ENCODE data around the gene DCAF4. TPM values are rescaled to one million over a fixed set of nuclear protein-coding genes. Genes with fewer than 3 reads are reported as not detected.

Gene DCAF4
- total RNA-seq, 1 donor = 21.0 TPM

DNA sequence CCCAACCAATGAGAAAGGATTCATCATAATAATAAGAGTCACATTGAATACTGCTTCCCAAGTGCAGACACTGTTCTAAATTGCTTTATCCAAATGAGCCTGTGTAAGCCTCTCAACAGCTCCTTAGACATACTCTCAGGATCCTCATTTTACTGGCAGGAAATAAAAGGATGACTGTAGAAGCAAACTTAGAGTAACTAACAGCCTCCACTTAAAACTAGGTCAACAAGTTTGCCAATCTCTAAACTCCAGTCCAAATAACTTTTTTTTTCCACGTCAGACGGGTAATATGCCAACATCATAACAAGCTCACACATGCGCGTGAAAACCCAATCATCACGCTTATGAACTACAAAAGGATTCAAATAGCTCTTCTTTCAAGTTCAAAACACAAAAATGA lies 17.1 kb upstream of the DCAF4 start:
- H3K27ac ChIP-seq (ENCODE audit: low read depth, low read length) = no peak overlapping the region
- no peak for TF ChIP-seq CTCF (IDR thresholded peaks at IDR 0.05; ENCODE audit: extremely low read depth, low read depth, low read length)
- H3K27me3 ChIP-seq (ENCODE audit: insufficient read depth, low read length) = no peaks in the 10 kb centered on the region
- no peaks in the 10 kb centered on the region for H3K36me3 ChIP-seq (ENCODE audit: insufficient read depth, low read length)
- H4K20me1 ChIP-seq (ENCODE audit: insufficient read depth, low read length) = no peaks in the 10 kb centered on the region
- DNase-seq (ENCODE audit: insufficient read length, low spot score, missing footprints) = no peak
- no peak overlapping the region for H2AFZ ChIP-seq (ENCODE audit: low read length)
- peak overlapping the region; percentile 15 for H3K4me2 ChIP-seq (ENCODE audit: insufficient read depth, low read length)
- H3K4me3 ChIP-seq (ENCODE audit: insufficient read depth, low read length) = no peak overlapping the region
- peaks cover 35% of the 10 kb centered on the region for H3K4me1 ChIP-seq (ENCODE audit: insufficient read depth, low read length)
- H3K79me2 ChIP-seq (ENCODE audit: insufficient read depth, low read length) = no peaks in the 10 kb centered on the region
- H3K9me3 ChIP-seq (ENCODE audit: low read depth, low read length) = no peaks in the 10 kb centered on the region

- H3K27me3 ChIP-seq (ENCODE audit: insufficient read depth, low read length) = peaks cover 14% of the 10 kb centered on the region
- no peak for DNase-seq (ENCODE audit: insufficient read length, low spot score, missing footprints)
- no peaks in the 10 kb centered on the region for H3K36me3 ChIP-seq (ENCODE audit: insufficient read depth, low read length)
- no peaks in the 10 kb centered on the region for H3K79me2 ChIP-seq (ENCODE audit: insufficient read depth, low read length)
- H3K27ac ChIP-seq (ENCODE audit: low read depth, low read length) = no peak overlapping the region
- H3K4me2 ChIP-seq (ENCODE audit: insufficient read depth, low read length) = no peak overlapping the region
- TF ChIP-seq CTCF (IDR thresholded peaks at IDR 0.05; ENCODE audit: extremely low read depth, low read depth, low read length) = no peak
- H3K4me3 ChIP-seq (ENCODE audit: insufficient read depth, low read length) = no peak overlapping the region
- no peaks in the 10 kb centered on the region for H4K20me1 ChIP-seq (ENCODE audit: insufficient read depth, low read length)
- no peak overlapping the region for H2AFZ ChIP-seq (ENCODE audit: low read length)
- H3K4me1 ChIP-seq (ENCODE audit: insufficient read depth, low read length) = no peaks in the 10 kb centered on the region
- H3K9me3 ChIP-seq (ENCODE audit: low read depth, low read length) = no peaks in the 10 kb centered on the region
Measured at GRCh38 chr14:72913809-72914208, 12.5 kb upstream of the DCAF4 start.

DNA sequence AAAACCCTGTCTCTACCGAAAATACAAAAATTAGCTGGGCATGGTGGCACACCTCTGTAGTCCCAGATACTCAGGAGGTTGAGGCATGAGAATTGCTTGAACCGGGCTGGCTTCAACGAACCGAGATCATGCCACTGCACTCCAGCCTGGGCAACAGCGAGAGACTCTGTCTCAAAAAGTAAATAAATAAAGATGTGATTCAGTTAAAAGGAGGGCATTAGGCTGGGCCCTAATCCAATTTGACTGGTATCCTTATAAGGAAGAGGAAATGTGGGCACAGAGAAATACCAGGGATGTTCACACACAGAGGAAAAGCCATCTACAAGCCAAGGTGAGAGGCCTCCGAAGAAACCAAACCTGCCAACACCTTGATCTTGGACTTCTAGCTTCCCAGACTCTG lies 10.1 kb upstream of the DCAF4 start:
- no peak for DNase-seq (ENCODE audit: insufficient read length, low spot score, missing footprints)
- H3K4me2 ChIP-seq (ENCODE audit: insufficient read depth, low read length) = no peak overlapping the region
- H4K20me1 ChIP-seq (ENCODE audit: insufficient read depth, low read length) = no peaks in the 10 kb centered on the region
- H3K9me3 ChIP-seq (ENCODE audit: low read depth, low read length) = no peaks in the 10 kb centered on the region
- TF ChIP-seq CTCF (IDR thresholded peaks at IDR 0.05; ENCODE audit: extremely low read depth, low read depth, low read length) = no peak
- H3K79me2 ChIP-seq (ENCODE audit: insufficient read depth, low read length) = no peaks in the 10 kb centered on the region
- no peak overlapping the region for H3K27ac ChIP-seq (ENCODE audit: low read depth, low read length)
- peaks cover 18% of the 10 kb centered on the region for H3K27me3 ChIP-seq (ENCODE audit: insufficient read depth, low read length)
- no peak overlapping the region for H2AFZ ChIP-seq (ENCODE audit: low read length)
- H3K4me1 ChIP-seq (ENCODE audit: insufficient read depth, low read length) = no peaks in the 10 kb centered on the region
- H3K36me3 ChIP-seq (ENCODE audit: insufficient read depth, low read length) = no peaks in the 10 kb centered on the region
- H3K4me3 ChIP-seq (ENCODE audit: insufficient read depth, low read length) = no peak overlapping the region

GRCh38 chr14:72917094-72917802 lies 9.0 kb upstream of the DCAF4 start:
- Histone ChIP-seq H3K27me3 (ENCODE audit: insufficient read depth, low read length) (peaks cover 18% of the 10 kb centered on the region), H3K4me3 (ENCODE audit: insufficient read depth, low read length) (no peak overlapping the region), H2AFZ (ENCODE audit: low read length) (no peak overlapping the region), H3K79me2 (ENCODE audit: insufficient read depth, low read length) (no peaks in the 10 kb centered on the region), H3K4me2 (ENCODE audit: insufficient read depth, low read length) (no peak overlapping the region), H3K4me1 (ENCODE audit: insufficient read depth, low read length) (no peaks in the 10 kb centered on the region), H3K36me3 (ENCODE audit: insufficient read depth, low read length) (no peaks in the 10 kb centered on the region), H3K27ac (ENCODE audit: low read depth, low read length) (no peak overlapping the region), H3K9me3 (ENCODE audit: low read depth, low read length) (no peaks in the 10 kb centered on the region), H4K20me1 (ENCODE audit: insufficient read depth, low read length) (no peaks in the 10 kb centered on the region)
- no peak for TF ChIP-seq CTCF (IDR thresholded peaks at IDR 0.05; ENCODE audit: extremely low read depth, low read depth, low read length)
- DNase-seq (ENCODE audit: insufficient read length, low spot score, missing footprints) = no peak

All from osteoblast (primary cell).